Esophagus muscularis mucosa (tissue), 4 donors: ENCODE results near the gene LARGE1.

Source experiments
- EP300 ChIP-seq: sonication (generic); formaldehyde crosslinking; IDR thresholded peaks from one replicate; pipeline ENCODE4 v1.6.1; 2017; ENCODE audit warnings: antibody characterized with exemption
- POLR2A ChIP-seq: fragments of 450-650 bp; IDR thresholded peaks from one replicate; pipeline ENCODE4 v1.6.1; 2017; ENCODE audit warnings: antibody characterized with exemption, moderate library complexity, mild to moderate bottlenecking, low read depth
- POLR2AphosphoS5 ChIP-seq, 2 donors: sonication (generic); formaldehyde crosslinking; IDR thresholded peaks; one replicate each; pipeline ENCODE4 v1.6.1; 2017; ENCODE audit warnings: antibody characterized with exemption in 2 of 2
- TF ChIP-seq, protein P1 (sequence below), 3 experiments: fragments of 200-600 bp in 2 of 3; fragments of 450-650 bp in 1 of 3; sonication (generic) in 2 of 3; IDR thresholded peaks; one replicate each; pipeline ENCODE4 v1.5.1; 2017 to 2019; ENCODE audit warnings: antibody characterized with exemption in 3 of 3, mild to moderate bottlenecking in 2 of 3, moderate library complexity in 1 of 3

DNA sequence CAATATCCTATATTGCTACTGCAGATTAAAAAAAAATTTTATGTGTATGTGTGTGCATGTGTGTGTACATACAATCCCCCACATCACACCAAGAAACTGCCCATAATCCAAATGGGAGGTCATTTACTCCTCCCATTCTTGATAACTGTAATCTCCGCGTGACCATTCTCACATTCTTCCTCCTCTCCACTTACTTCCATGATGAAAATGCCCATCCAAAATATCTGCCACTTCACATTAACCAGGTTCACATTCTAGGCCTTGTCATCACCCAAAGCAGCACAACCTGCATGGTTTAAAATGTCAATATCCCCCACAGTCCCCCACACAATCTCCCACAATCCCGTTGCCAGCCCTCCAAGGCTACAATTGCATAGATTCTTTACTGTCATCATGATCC is 149.6 kb downstream of the LARGE1 start:
- TF ChIP-seq, protein P1, sequence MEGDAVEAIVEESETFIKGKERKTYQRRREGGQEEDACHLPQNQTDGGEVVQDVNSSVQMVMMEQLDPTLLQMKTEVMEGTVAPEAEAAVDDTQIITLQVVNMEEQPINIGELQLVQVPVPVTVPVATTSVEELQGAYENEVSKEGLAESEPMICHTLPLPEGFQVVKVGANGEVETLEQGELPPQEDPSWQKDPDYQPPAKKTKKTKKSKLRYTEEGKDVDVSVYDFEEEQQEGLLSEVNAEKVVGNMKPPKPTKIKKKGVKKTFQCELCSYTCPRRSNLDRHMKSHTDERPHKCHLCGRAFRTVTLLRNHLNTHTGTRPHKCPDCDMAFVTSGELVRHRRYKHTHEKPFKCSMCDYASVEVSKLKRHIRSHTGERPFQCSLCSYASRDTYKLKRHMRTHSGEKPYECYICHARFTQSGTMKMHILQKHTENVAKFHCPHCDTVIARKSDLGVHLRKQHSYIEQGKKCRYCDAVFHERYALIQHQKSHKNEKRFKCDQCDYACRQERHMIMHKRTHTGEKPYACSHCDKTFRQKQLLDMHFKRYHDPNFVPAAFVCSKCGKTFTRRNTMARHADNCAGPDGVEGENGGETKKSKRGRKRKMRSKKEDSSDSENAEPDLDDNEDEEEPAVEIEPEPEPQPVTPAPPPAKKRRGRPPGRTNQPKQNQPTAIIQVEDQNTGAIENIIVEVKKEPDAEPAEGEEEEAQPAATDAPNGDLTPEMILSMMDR (IDR thresholded peaks at IDR 0.05) = no peak
- TF ChIP-seq EP300 (no peak), POLR2AphosphoS5 (IDR thresholded peaks at IDR 0.05) (no peak), POLR2A (no peak)
